ENCODE measurements around the gene SP5.
"Not testable (repeated sequence)": the region's sequence is repeated elsewhere in the genome, so short reads cannot be mapped to it uniquely, and the experiment has no call there.

SP5 gene

GRCh38 chr2:170711196-170711773 lies 3.9 kb upstream of the SP5 start:
- DNase-seq (ENCODE audit: low read depth in 2 of 2): no peak

- DNase-seq (ENCODE audit: low read depth in 2 of 2): no peak
These were observed 3.1 kb upstream of the SP5 start for GRCh38 chr2:170711774-170712652.

GRCh38 chr2:170712653-170713542 lies 2.2 kb upstream of the SP5 start:
- DNase-seq (ENCODE audit: low read depth in 2 of 2): no peak

GRCh38 chr2:170713543-170714380 lies 1.4 kb upstream of the SP5 start:
- DNase-seq (ENCODE audit: low read depth in 2 of 2): no peak

- no peak for DNase-seq (ENCODE audit: low read depth in 2 of 2)
These were observed 616 bp upstream of the SP5 start for GRCh38 chr2:170714381-170715061.

GRCh38 chr2:170715932-170716777 lies 1.0 kb downstream of the SP5 start:
- no peak for DNase-seq (ENCODE audit: low read depth in 2 of 2)

- no peak for DNase-seq (ENCODE audit: low read depth in 2 of 2)
These were observed 1.9 kb downstream of the SP5 start for GRCh38 chr2:170716851-170717598.

- no peak for DNase-seq (ENCODE audit: low read depth in 2 of 2)
These were observed 2.4 kb downstream of the SP5 start for GRCh38 chr2:170717599-170717963.

GRCh38 chr2:170717991-170718589 lies 3.0 kb downstream of the SP5 start:
- DNase-seq (ENCODE audit: low read depth in 2 of 2): no peak

GRCh38 chr2:170719810-170720209 lies 4.7 kb downstream of the SP5 start:
- DNase-seq (ENCODE audit: low read depth in 2 of 2): no peak

- no peak for DNase-seq (ENCODE audit: low read depth in 2 of 2)
These were observed 6.5 kb downstream of the SP5 start for GRCh38 chr2:170721678-170722077.

GRCh38 chr2:170722301-170722700 lies 7.2 kb downstream of the SP5 start:
- DNase-seq (ENCODE audit: low read depth in 2 of 2): no peak

- DNase-seq (ENCODE audit: low read depth in 2 of 2): no peak
These were observed 8.4 kb downstream of the SP5 start for GRCh38 chr2:170723446-170723958.

GRCh38 chr2:170733798-170734600 lies 18.9 kb downstream of the SP5 start:
- no peak for DNase-seq (ENCODE audit: low read depth in 2 of 2)

GRCh38 chr2:170734601-170735000 lies 19.5 kb downstream of the SP5 start:
- not testable (repeated sequence) for DNase-seq (ENCODE audit: low read depth in 2 of 2)

- DNase-seq (ENCODE audit: low read depth in 2 of 2): no peak
These were observed 21.5 kb downstream of the SP5 start for GRCh38 chr2:170736628-170737027.

GRCh38 chr2:170737406-170737805 lies 22.3 kb downstream of the SP5 start:
- no peak for DNase-seq (ENCODE audit: low read depth in 2 of 2)

GRCh38 chr2:170737821-170738220 lies 22.7 kb downstream of the SP5 start:
- DNase-seq (ENCODE audit: low read depth in 2 of 2): no peak
